GM23338 (cell line): ENCODE results near the gene NCOA1. TPM values are rescaled to one million over a fixed set of nuclear protein-coding genes. Genes with fewer than 3 reads are reported as not detected.

Experiments used
- ATAC-seq: fragments of 200-7000 bp; cut with Tn5 transposase; 3 replicates; pipeline ENCODE4 v1.9.1; 2020
- DNase-seq: peaks from one replicate; pipeline ENCODE4 v3.0.0-alpha.2; 2015; ENCODE audit warnings: low spot score
- H2AFZ ChIP-seq: fragments of 200-600 bp; sonication (generic); 2 replicates; pipeline ENCODE4 v1.8.0; 2016; ENCODE audit warnings: antibody characterized with exemption, mild to moderate bottlenecking, moderate library complexity
- H3F3A ChIP-seq: fragments of 200-600 bp; sonication (generic); replicated peaks from 2 replicates; pipeline ENCODE4 v1.8.0; 2017; ENCODE audit warnings: antibody characterized with exemption, mixed run types, low read depth
- H3K27ac ChIP-seq: fragments of 200-600 bp; sonication (generic); 2 replicates; pipeline ENCODE4 v1.6.1; 2016; ENCODE audit warnings: low read depth
- H3K27me3 ChIP-seq: fragments of 200-600 bp; sonication (generic); 2 replicates; pipeline ENCODE4 v1.8.0; 2016; ENCODE audit warnings: mild to moderate bottlenecking, mixed run types, moderate library complexity; ENCODE audit not compliant: insufficient read depth
- H3K36me3 ChIP-seq: fragments of 200-600 bp; sonication (generic); 2 replicates; pipeline ENCODE4 v1.8.0; 2016; ENCODE audit warnings: mild to moderate bottlenecking; ENCODE audit not compliant: insufficient read depth
- H3K4me1 ChIP-seq: fragments of 200-600 bp; sonication (generic); 2 replicates; pipeline ENCODE4 v1.8.0; 2016; ENCODE audit warnings: mild to moderate bottlenecking, moderate library complexity; ENCODE audit not compliant: insufficient read depth
- H3K4me2 ChIP-seq: fragments of 200-600 bp; sonication (generic); 2 replicates; pipeline ENCODE4 v1.7.1; 2017; ENCODE audit warnings: mixed run types
- H3K4me3 ChIP-seq: fragments of 200-600 bp; sonication (generic); 2 replicates; pipeline ENCODE4 v1.6.1; 2016; ENCODE audit warnings: mixed run types
- H3K79me2 ChIP-seq: fragments of 200-600 bp; sonication (generic); replicated peaks from 2 replicates; pipeline ENCODE4 v1.8.0; 2017; ENCODE audit warnings: mild to moderate bottlenecking; ENCODE audit not compliant: insufficient read depth
- H3K9me2 ChIP-seq: fragments of 200-600 bp; sonication (generic); 2 replicates; pipeline ENCODE4 v1.8.0; 2017; ENCODE audit not compliant: insufficient read depth
- H4K20me1 ChIP-seq: fragments of 200-600 bp; sonication (generic); replicated peaks from 2 replicates; pipeline ENCODE4 v1.8.0; 2017; ENCODE audit warnings: mild to moderate bottlenecking; ENCODE audit not compliant: insufficient read depth
- H3K27ac Mint-ChIP-seq: 2 replicates; pipeline ENCODE4 v1.8.0; 2020; ENCODE audit warnings: inconsistent platforms, mild to moderate bottlenecking, moderate library complexity, mixed read lengths
- H3K27me3 Mint-ChIP-seq: 3 replicates; pipeline ENCODE4 v1.8.0; 2022; ENCODE audit warnings: low read depth, mild to moderate bottlenecking, moderate library complexity, mixed read lengths, inconsistent platforms; ENCODE audit not compliant: insufficient read depth, poor library complexity
- H3K36me3 Mint-ChIP-seq: 3 replicates; pipeline ENCODE4 v1.8.0; 2021; ENCODE audit warnings: low read depth, mild to moderate bottlenecking, inconsistent platforms, moderate library complexity, mixed read lengths
- H3K4me1 Mint-ChIP-seq: 3 replicates; pipeline ENCODE4 v1.8.0; 2020; ENCODE audit warnings: mild to moderate bottlenecking, inconsistent platforms, mixed read lengths
- H3K4me3 Mint-ChIP-seq: 3 replicates; pipeline ENCODE4 v1.8.0; 2021; ENCODE audit warnings: moderate library complexity, mild to moderate bottlenecking, inconsistent platforms, mixed read lengths
- H3K9me3 Mint-ChIP-seq: 3 replicates; pipeline ENCODE4 v1.8.0; 2020; ENCODE audit warnings: moderate library complexity, mild to moderate bottlenecking, inconsistent platforms, mixed read lengths
- EZH2 ChIP-seq: fragments of 200-600 bp; sonication (generic); IDR thresholded peaks from one replicate; pipeline ENCODE4 v1.8.0; 2017; ENCODE audit warnings: antibody characterized with exemption, mild to moderate bottlenecking, low read depth; ENCODE audit not compliant: unreplicated experiment
- JUNB ChIP-seq: IDR thresholded peaks from one replicate; pipeline ENCODE4 v1.6.1; 2016; ENCODE audit warnings: antibody characterized with exemption; ENCODE audit not compliant: unreplicated experiment
- NANOG ChIP-seq: IDR thresholded peaks from 2 replicates; pipeline ENCODE4 v1.6.1; 2016; ENCODE audit warnings: antibody characterized with exemption, borderline replicate concordance
- POLR2AphosphoS5 ChIP-seq: IDR thresholded peaks from 2 replicates; pipeline ENCODE4 v1.6.1; 2016; ENCODE audit warnings: antibody characterized with exemption, low read depth
- STAT1 ChIP-seq: IDR thresholded peaks from one replicate; pipeline ENCODE4 v1.6.1; 2016; ENCODE audit warnings: antibody characterized with exemption; ENCODE audit not compliant: unreplicated experiment
- ZNF331 ChIP-seq: fragments of 250-450 bp; sonication (Bioruptor Pico); IDR thresholded peaks from 2 replicates; pipeline ENCODE4 v1.5.0; 2020; ENCODE audit warnings: low read depth, mild to moderate bottlenecking, moderate library complexity
- polyA plus RNA-seq: library from polyadenylated mRNA; unstranded; fragments of >200 nt; fragmentation: Nextera tagmentation; extraction: Ambion mirVana; gene quantifications from 2 replicates; pipeline ENCODE4 v1.2.1, GENCODE V29; 2016
- total RNA-seq: library from RNA; depleted of rRNA; stranded (reverse); fragments of >200 nt; shearing (Covaris generic); gene quantifications from 2 replicates; pipeline ENCODE4 v1.2.3, GENCODE V29; 2014
- TF ChIP-seq, protein P1 (sequence below), 2 experiments: fragments of 200-600 bp in 1 of 2; sonication (generic) in 1 of 2; conservative IDR thresholded peaks; 2 replicates each; pipeline versions ENCODE4 v1.5.1 to v1.6.1; 2016 to 2017; ENCODE audit warnings: antibody characterized with exemption in 2 of 2, low read depth in 2 of 2, mild to moderate bottlenecking in 2 of 2, moderate library complexity in 1 of 2
- TF ChIP-seq, protein P2 (sequence below): IDR thresholded peaks from one replicate; pipeline ENCODE4 v1.6.1; 2018; ENCODE audit warnings: antibody characterized with exemption; ENCODE audit not compliant: unreplicated experiment

Gene NCOA1
- total and polyA plus RNA-seq, 2 experiments from 2014 or later, result 7.1 to 15.1 TPM

DNA sequence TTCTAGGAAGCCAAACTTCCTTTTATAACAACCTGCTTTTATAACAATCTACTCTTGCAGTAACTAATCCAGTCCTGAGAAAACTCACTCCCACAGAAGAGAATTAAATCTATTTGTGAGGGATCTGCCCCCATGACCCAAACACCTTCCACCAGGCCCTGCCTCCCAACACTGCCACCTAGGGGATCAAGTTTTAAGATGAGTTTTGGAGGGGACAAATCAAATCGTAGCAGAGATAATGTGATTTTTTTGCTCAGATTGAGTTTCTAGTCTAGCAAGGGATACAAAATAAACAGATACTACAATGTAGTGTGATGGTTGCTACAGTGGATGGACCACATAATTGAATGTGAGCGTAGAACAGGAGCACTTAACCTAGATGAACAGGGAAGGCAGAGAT lies 52.2 kb downstream of the NCOA1 start:
- H3K79me2 ChIP-seq, result no peaks in the 10 kb centered on the region
- Mint-ChIP-seq H3K36me3 (peaks cover 30% of the 10 kb centered on the region), H3K4me1 (no peaks in the 10 kb centered on the region)

DNA sequence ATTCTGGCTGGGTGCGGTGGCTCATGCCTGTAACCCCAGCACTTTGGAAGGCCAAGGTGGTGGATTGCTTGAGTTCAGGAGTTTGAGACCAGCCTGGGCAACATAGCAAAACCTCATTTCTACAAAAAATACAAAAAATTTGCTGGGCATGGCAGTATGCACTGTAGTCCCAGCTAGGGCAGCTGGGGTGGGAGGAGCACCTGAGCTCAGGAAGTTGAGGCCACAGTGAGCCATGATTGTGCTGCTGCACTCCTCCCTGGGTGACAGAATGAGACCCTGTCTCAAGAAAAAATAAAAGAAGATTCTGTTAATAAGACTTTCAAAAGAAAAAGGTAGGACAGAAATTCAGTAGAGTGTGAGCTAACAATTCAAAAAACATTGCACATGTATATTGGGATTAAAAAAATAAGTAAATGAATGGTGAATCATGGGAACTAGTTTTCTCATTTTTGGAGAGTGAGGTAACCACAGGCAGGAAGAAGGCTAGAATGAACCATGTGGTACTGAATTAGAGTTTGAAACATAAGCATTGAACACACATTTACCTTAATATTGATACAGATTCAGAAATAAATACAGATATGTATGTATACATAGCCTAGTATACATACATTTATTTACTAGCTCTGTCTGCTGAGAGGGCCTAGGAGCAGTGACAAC lies 53.5 kb downstream of the NCOA1 start:
- ATAC-seq, result no peak
- peaks cover 52% of the 10 kb centered on the region for H3K9me3 Mint-ChIP-seq
- TF ChIP-seq STAT1 (no peak), EZH2 (no peak), ZNF331 (CRISPR knock-in tag) (no peak), NANOG (no peak), JUNB (no peak)
- TF ChIP-seq, protein P1, sequence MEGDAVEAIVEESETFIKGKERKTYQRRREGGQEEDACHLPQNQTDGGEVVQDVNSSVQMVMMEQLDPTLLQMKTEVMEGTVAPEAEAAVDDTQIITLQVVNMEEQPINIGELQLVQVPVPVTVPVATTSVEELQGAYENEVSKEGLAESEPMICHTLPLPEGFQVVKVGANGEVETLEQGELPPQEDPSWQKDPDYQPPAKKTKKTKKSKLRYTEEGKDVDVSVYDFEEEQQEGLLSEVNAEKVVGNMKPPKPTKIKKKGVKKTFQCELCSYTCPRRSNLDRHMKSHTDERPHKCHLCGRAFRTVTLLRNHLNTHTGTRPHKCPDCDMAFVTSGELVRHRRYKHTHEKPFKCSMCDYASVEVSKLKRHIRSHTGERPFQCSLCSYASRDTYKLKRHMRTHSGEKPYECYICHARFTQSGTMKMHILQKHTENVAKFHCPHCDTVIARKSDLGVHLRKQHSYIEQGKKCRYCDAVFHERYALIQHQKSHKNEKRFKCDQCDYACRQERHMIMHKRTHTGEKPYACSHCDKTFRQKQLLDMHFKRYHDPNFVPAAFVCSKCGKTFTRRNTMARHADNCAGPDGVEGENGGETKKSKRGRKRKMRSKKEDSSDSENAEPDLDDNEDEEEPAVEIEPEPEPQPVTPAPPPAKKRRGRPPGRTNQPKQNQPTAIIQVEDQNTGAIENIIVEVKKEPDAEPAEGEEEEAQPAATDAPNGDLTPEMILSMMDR (conservative IDR thresholded peaks at IDR 0.05; ENCODE audit: low read depth in 2 of 2), result no peak
- TF ChIP-seq, protein P2, sequence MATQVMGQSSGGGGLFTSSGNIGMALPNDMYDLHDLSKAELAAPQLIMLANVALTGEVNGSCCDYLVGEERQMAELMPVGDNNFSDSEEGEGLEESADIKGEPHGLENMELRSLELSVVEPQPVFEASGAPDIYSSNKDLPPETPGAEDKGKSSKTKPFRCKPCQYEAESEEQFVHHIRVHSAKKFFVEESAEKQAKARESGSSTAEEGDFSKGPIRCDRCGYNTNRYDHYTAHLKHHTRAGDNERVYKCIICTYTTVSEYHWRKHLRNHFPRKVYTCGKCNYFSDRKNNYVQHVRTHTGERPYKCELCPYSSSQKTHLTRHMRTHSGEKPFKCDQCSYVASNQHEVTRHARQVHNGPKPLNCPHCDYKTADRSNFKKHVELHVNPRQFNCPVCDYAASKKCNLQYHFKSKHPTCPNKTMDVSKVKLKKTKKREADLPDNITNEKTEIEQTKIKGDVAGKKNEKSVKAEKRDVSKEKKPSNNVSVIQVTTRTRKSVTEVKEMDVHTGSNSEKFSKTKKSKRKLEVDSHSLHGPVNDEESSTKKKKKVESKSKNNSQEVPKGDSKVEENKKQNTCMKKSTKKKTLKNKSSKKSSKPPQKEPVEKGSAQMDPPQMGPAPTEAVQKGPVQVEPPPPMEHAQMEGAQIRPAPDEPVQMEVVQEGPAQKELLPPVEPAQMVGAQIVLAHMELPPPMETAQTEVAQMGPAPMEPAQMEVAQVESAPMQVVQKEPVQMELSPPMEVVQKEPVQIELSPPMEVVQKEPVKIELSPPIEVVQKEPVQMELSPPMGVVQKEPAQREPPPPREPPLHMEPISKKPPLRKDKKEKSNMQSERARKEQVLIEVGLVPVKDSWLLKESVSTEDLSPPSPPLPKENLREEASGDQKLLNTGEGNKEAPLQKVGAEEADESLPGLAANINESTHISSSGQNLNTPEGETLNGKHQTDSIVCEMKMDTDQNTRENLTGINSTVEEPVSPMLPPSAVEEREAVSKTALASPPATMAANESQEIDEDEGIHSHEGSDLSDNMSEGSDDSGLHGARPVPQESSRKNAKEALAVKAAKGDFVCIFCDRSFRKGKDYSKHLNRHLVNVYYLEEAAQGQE, result no peak

More for the DNA sequence above, 52.2 kb downstream of the NCOA1 start:
- Histone ChIP-seq H3K27me3 (no peaks in the 10 kb centered on the region), H2AFZ (no peak overlapping the region), H3K4me2 (no peak overlapping the region), H3K4me1 (no peaks in the 10 kb centered on the region), H3K36me3 (0 out of 2 replicates have a peak, but pooled peaks cover 4% of the 10 kb centered on the region), H4K20me1 (no peaks in the 10 kb centered on the region), H3K4me3 (no peak overlapping the region), H3K9me2 (no peaks in the 10 kb centered on the region), H3F3A (no peaks in the 10 kb centered on the region), H3K27ac (no peak overlapping the region)
- no peak overlapping the region for H3K27ac Mint-ChIP-seq
- no peak overlapping the region for H3K4me3 Mint-ChIP-seq
- DNase-seq, result peak; percentile 70
- peaks cover 2% of the 10 kb centered on the region for H3K27me3 Mint-ChIP-seq
- peaks cover 39% of the 10 kb centered on the region for H3K9me3 Mint-ChIP-seq
- peak; percentile 51 for ATAC-seq
- TF ChIP-seq ZNF331 (CRISPR knock-in tag) (no peak), NANOG (no peak), EZH2 (no peak), POLR2AphosphoS5 (no peak)
- TF ChIP-seq, protein P1 (conservative IDR thresholded peaks at IDR 0.05; ENCODE audit: low read depth in 2 of 2), result peak; percentile 73 to 83

More for the DNA sequence above, 53.5 kb downstream of the NCOA1 start:
- Mint-ChIP-seq H3K27me3 (peaks cover 2% of the 10 kb centered on the region), H3K27ac (no peak overlapping the region), H3K36me3 (peaks cover 44% of the 10 kb centered on the region), H3K4me3 (no peak overlapping the region), H3K4me1 (no peaks in the 10 kb centered on the region)
- Histone ChIP-seq H3K4me1 (no peaks in the 10 kb centered on the region), H3K27me3 (no peaks in the 10 kb centered on the region), H3K27ac (no peak overlapping the region), H3K4me3 (no peak overlapping the region), H3K9me2 (no peaks in the 10 kb centered on the region), H3K36me3 (0 out of 2 replicates have a peak, but pooled peaks cover 4% of the 10 kb centered on the region), H2AFZ (no peak overlapping the region), H3F3A (no peaks in the 10 kb centered on the region), H3K4me2 (no peak overlapping the region), H4K20me1 (no peaks in the 10 kb centered on the region), H3K79me2 (no peaks in the 10 kb centered on the region)
- DNase-seq, result no peak
